Stimulated activated naive CD4-positive, alpha-beta T cell treated with Interleukin-2 at 50 U/mL for 16 hours (primary cell): Measurements from ENCODE around the gene WRNIP1.
A peak's percentile ranks its signal among the peaks of the same experiment; 100 is the strongest.

Source experiments
- DNase-seq: peaks from one replicate; lab custom pipeline; 2025; lab: John Stamatoyannopoulos, UW

WRNIP1 gene

DNA sequence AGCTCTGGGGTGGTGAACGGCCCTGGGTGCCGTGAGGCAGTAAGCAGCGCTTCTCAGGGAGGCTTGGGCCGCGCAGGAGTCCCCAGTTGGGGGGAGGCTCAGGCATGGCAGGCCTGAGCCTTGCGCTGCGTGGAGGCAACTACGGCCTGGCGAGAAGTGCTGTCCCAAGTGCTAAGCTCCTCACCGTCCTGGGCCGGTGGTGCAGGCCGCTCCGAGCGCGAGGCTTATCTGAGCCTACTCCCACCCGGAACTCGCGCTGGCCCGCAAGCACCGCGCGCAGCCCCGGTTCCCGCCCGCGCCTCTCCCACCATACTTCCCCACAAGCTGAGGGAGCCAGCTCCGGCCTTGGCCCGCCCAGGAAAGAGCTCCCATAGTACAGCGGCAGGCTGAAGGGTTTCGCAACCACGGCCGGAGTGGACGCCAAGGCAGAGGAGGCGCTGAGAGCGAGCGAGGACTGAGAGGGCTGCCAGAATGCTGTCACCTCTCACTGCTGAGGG lies 1.8 kb upstream of the WRNIP1 start:
- no peak for DNase-seq

DNA sequence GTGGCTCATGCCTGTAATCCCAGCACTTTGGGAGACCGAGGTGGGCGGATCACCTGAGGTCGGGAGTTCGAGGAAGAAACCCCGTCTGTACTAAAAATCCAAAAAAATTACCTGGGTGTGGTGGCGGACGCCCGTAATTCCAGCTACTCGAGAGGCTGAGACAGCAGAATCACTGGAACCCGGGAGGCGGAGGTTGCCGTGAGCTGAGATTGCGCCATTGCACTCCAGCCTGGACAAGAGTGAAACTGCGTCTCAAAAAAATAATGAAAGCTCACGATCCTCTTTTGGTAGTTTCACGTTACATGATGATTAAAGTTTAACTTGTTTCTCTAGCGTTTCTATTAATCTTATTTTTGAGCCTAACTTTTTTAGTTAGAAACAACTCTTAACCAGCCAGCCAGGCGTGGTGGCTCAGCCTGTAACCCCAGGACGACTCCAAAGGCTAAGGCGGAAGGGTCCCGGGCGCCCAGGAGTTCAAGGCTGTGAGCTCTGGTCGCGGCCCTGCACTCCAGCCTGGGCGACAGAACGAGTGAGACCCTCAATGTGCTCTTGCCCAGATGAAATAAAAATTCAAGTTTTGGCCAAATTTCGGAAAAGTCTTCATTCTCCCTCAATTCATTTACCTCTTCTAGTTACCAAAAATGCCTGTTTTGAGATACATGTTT lies 1.2 kb upstream of the WRNIP1 start:
- no peak for DNase-seq

DNA sequence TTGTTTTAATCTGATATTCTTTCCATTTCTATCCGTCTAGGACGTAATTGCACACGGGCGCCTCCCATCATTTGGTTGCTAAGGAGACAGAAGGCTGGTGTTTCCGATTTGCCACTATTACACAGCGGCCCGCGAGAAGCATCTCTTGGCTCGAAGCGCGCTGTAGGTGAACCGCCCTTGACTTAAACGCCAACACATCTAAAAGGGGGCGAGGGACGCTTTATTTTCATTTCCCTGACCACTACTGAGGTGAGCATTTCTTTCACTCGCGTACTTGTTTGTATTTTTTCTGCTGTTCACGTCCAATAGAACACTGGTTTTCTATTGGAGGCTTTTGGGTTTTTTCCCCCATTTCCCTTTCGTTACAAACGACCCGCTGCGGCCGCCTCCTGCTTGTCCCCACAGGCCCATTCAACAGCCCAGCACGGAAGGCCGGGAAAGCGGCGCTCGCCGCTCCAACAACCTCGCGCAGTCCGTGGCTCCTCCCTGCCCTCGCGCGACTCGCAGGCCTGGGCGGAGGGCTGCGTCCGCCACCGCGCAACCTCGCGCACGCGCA lies 505 bp upstream of the WRNIP1 start:
- DNase-seq: peak; percentile 56

DNA sequence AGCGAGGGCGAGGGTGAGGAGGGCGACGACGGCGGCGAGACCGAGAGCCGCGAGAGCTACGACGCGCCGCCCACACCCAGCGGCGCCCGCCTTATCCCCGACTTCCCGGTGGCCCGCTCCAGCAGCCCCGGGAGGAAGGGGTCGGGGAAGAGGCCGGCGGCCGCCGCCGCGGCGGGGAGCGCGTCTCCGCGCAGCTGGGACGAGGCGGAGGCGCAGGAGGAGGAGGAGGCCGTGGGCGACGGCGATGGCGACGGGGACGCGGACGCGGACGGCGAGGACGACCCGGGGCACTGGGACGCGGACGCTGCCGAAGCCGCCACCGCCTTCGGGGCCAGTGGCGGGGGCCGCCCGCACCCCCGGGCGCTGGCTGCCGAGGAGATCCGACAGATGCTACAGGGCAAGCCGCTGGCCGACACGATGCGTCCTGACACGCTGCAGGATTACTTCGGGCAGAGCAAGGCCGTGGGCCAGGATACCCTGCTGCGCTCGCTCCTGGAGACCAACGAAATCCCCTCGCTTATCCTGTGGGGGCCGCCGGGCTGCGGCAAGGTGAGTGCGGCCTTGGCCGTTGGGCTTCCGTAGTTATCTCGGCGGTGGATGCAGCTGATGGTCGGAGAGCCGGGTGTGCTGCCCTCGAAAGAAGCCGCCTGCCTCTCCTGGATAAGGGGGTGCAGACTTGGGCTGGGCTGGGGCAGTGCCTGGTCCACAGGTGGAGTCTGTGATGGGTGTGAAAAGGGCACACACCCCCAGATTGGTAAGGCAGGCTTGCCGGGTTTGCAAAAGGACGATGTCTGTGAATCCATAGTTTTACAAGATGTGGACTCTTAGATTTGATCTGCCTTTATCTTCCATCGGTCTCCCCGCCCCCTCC lies 938 bp downstream of the WRNIP1 start:
- DNase-seq: peak; percentile 44

DNA sequence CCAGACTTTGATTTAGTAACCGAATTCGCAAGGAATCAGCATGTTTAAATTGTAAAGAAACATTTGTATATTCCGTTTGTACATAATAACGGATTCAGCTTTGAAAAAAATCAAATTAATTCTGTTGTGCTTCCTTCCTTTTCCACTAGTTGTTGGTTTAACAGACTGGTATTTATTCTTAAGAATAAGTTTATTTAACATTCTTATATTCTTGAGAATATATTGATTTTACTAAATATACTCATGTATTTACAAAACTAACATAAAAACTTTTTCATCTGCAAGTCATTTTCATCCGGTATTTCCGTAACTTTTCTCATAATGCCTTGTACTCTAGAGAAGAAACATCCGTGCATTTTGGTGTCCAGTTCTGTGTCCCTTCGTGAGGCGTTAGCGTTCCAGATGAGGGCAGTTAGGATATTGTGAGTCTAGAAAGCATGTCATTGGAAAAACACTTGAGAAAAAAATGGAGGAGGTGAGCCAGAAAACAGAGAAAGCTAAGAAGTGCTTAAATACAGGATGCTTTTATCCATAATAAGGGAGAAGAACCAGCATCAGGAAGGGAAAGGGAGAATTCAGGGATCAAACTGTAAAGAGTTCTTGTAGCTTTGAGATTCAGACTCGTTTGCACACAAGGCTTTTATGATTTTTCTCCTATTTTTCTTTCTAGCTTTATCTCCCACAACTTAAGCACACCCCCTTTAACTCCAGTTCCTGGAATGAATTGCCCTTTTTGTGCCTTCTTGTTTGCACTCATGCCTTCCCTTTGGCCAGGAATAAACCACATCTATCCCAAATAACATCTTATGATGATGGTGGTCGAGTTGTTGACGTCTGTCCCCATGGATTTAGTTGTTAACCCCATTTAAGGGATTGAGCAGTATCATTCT lies 1.8 kb downstream of the WRNIP1 start:
- DNase-seq: no peak

DNA sequence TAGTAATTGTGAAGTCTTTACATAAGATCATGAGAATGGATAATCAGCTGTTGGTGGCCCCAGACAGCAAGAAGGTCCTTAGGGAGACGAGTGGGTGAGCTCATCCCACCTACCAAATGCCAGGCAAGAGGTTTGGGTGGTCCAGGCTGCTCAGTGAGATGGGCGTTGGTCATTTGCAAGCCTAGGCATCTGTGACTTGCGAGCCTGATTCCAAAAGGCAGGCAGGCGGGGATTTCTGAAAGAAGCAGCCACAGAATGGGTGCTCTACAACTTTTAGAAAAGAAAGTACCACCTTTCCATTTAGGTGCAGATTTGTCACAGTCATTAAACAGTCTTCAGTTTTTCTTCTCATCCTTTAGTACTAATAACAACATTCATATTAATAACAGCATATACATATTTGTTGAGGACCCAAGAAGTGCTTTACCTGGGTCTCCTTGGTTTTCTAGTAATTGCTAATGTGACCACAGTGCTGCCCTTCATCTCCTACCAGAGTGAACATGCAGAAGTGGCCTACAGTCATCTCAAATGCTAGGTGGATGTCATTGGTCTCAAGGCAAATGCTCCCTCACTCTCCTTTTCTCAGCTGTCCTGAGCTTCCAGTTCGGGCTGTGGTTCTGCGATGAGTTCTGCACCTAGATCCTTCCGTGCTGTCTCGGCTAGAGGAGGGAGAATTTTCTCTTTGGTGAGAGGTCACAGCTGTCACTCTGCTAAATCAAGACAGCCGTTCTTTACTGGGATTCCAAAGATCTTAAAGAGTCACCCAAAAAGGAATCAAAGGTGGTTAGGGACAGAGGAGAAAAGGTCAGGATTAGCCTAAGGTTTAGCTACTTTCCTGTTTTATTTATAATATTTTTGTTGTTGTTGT lies 2.7 kb downstream of the WRNIP1 start:
- DNase-seq: no peak

DNA sequence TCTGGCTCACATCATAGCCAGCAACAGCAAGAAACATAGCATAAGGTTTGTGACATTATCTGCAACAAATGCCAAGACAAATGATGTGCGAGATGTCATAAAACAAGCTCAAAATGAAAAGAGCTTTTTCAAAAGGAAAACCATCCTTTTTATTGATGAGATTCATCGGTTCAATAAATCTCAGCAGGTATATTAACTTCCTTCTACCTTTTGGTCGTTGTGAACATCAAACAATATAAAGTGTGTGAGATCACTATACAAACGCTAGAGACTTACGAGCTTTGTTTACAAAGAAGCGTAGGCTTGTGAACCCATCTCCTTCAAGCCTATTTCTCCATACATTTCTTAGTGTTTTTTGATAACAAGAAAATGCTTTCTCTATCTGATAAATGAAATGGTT lies 3.5 kb downstream of the WRNIP1 start:
- DNase-seq: no peak

DNA sequence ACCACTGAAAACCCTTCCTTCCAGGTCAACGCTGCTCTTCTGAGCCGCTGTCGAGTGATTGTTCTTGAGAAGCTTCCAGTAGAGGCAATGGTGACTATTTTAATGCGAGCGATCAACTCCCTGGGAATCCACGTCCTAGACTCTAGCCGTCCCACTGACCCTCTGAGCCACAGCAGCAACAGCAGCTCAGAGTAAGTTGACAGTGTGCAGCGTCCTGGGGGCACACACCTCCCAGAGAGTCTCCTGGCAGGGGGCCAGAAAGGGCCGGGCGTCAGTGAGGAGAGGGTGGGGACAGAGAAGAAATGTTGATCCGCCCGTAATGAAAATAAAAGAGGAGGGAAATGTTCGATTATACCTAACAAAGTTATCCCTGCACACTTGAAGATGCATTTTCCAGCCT lies 5.0 kb downstream of the WRNIP1 start:
- no peak for DNase-seq

DNA sequence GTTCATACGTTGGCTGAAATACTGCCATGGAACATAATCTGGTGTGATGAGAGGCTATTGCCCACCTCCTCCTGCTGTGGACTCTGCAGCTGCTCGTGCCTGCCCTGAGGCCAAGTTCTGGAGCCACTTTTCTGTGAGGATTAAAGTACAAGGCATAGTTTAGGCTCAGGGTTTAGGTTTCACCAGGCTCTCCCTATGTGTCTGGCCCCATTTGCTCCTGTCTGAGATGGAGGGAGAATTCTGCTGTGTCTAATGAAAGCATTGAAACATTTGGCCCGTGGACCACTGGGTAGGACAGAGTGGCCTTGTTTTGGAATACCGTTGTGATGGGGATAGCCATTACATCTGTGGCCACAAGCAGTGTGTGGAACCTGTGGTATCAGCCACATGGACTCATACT lies 5.9 kb downstream of the WRNIP1 start:
- no peak for DNase-seq

DNA sequence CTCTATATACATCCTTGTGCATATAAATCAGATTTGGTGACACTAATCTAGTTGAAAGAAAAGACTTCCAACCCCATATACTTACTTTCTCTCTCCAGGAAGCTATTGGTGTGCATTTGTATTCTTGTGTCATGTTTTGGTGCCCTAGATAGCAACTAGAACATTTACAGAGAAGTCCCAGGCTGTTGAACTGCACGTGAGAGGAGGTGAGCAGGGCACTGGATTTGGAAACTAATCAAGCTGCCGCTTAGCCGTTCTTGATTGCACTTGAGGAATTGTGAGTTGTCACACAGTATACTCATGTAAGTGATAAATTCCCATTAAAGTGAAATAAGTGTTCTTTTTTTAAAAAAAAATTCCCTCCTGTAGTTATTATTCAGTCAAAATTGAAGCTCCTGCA lies 7.6 kb downstream of the WRNIP1 start:
- no peak for DNase-seq

DNA sequence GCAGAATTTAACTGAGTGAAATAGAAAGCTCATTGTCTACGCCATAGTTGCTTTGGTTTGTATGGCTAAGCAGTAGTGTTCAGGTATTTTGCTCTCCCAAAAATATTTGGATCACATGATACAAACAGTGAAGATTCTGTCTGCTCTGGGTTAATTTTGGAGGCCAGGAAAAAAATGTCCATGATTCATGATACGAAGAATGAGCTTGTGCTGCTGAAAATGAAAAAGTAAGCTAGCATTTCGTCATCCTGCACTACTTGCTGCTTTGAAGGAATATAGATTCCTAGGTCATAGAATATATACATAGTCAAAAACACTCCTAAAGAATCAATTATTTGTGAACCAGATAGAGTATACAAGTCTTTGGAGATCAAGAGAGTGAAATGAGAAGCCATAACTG lies 8.3 kb downstream of the WRNIP1 start:
- no peak for DNase-seq

DNA sequence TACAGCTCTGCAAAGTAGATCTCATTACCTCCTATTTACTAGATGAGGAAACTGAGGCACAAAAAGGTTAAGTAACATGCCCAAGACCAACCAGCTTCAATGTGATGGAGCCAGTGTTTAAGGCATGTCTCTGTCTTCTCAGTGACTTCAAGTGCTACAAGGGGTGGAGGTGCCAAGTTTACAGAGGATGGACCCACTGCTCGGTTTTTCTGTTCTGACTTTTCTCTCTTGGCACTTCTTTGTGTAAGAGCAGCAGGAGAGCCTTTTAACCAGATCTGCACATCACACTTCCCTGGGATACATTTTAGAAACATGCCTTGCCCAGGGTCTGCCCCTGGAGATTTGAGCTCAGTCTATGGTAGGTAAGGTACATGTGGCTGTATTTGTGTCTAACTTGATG lies 9.8 kb downstream of the WRNIP1 start:
- no peak for DNase-seq

DNA sequence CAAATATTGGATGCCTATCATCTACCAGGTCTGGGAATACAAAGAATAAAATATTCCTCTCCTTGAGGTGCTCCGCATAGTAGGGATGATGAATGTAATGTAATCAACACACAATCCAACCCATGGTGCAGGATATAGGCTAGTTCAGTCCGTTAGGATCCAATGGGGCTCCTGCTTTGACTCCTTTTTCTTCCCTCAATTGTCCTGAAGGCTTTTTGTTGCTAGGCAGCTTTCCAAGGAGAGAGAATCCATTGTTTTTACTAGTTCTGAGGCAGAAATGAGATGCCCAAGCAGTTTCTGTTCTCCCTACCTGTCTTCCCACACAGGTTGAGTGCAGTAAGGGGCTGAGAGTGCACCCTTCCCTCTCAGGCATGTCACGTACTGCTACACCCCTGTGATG lies 12.1 kb downstream of the WRNIP1 start:
- no peak for DNase-seq

DNA sequence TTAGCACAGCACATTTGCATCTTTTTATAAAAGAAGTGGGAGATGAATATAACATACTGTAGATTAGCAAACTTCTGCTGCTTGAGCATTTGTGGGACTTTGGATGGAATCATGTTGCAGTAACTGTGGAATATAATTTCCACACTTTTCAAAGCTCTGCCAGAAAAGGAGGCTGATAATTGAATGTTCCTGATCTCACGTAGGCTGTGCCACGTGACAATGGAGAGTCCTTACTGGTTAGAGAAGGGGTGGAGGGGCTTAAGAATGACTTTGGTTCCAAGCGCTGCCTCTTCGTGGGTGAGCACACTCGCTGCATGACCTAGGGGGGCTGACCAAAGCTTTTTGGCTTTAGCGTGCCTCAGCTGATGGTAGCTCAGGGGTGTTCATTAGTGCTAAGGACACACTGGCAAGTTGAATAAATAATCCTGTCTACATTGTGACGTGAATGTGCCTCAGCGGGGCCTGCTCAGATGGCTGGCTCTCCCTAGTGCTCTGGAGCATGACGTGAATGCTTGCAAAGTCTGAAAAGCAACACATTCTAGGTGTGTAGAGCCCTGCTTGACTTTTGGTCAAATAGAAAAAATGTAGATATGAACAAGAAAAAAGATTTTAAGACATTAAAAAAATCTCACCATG lies 15.0 kb downstream of the WRNIP1 start:
- DNase-seq: no peak

DNA sequence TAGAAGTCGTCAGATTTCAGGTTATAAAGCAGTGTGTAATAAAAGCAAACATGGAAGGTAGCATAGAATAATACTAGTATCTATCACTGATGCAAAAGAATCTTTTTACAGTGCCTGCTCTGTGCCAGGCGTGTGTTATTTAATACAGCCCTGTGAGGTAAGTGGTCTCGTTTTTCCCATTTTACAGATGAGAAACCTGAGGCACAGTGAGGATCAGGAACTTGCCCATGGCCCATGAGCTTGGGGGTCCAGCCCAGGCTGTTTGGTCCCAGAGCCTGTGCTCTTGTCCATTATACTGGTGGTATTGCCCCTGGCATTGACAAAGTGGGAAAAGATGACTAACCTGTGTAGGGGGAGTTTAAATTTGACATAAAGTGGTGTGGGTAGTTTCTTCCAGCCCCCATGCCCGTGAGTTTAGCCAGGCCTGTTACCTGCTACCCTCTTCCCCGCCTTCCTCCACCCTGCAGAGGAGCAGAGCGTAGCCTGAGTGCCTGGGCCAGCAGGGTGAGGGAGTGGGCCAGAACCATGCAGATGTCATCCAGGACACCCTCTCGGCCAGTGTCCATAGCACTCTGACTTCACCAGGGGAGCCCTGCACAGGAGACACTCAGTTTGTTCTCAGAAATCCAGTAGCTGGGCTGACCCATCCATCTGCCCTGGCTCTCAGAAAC lies 16.6 kb downstream of the WRNIP1 start:
- DNase-seq: no peak

DNA sequence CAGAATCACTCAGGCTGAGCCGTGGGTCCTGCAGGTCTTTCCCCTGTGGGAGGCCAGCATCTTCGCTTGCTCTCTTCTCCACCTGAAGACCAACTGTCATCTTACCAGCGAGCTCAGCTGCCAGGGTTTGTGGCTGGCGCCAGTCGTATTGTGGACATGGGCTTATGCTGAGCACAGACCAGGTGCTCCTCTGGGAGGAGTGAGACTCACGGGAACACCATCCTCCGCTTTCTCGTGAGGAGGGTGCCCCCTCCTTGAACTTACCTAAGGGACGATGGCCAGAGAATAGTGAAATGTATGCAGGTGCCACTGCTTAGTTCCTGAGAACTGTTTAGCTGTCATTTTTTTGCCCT lies 17.1 kb downstream of the WRNIP1 start:
- DNase-seq: no peak

DNA sequence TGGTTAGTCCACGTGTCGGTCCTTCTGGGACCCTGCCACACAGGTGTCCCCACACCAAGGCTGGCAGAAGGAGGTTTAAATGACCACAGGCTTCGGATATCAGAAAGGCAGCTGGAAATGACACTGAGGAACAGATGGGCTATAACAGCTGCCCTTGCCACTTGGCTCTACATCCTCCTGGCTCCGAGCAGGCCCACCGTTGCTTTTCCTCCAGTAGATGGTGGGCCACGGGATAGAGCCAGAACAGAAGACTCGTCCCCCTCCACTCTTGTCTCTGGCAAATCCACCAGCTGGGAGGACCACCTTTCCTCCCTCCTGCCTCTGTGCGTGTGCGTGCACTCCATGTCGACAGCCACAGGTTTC lies 17.6 kb downstream of the WRNIP1 start:
- DNase-seq: no peak

DNA sequence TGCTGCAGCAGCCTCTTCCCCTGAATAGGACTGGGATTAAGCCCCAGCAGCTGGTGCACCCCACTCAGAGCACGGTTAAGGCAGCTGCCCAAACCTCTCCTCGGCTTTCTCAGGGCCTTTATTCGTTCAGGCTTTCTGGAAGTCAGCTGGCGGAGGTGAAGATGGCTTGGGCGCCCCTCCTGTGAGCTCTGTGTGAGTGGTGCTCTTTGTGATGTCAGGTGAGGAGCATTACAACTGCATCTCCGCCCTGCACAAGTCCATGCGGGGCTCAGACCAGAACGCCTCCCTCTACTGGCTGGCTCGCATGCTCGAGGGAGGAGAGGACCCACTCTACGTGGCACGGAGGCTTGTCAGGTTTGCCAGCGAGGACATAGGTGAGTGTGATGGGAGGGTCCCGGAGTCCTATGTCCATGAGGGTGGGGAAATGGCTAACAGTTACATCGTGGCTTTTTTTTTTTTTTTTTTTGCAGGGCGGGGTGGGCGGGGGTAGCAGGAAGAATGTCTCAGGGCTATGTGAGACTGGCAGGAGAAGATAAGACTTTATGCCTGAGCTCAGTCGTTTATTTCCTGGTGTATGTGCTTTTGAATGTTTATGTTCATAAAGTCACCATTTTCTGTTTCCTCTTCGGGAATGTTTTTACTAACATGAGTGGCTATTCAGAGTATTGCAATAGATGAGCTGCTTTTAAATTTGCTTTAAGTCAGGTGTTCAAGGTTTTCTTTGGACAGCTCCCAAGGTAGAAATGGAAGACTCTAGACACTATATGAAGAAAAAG lies 18.2 kb downstream of the WRNIP1 start:
- no peak for DNase-seq

DNA sequence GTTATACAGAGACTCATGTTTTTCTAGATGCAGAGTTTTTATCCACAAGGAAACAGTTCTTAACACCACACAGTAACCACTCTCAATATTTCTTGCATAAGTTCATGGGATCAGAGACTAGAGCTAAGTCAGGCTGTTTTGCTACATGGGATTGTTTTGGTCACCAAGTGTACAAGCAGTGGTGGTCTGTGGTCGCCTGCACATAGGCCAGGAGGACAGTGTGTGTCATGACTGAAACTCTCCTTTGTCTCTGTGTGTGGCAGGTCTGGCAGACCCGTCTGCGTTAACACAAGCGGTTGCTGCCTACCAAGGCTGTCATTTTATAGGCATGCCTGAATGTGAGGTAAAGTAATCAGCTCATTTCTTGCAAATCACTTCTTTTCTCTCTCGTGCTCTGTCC lies 18.9 kb downstream of the WRNIP1 start:
- DNase-seq: no peak

DNA sequence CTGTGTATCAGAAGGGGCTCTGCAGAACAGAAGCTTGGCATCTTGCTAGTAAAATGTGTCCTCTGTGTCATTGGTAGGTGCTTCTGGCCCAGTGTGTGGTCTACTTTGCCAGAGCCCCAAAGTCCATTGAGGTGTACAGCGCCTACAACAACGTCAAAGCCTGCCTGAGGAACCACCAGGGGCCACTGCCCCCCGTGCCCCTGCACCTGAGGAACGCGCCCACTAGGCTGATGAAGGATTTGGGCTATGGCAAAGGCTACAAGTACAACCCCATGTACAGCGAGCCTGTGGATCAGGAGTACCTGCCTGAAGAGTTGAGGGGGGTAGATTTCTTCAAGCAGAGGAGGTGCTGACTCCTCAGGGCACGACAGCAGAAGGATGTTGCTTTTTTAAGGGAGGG lies 19.7 kb downstream of the WRNIP1 start:
- no peak for DNase-seq
